GM08714 (cell line): Measurements from ENCODE around the gene TRABD.

ENCODE experiments used
- H3K4me3 ChIP-seq: fragments of 200-500 bp; sonication (Bioruptor generic); 2 replicates; pipeline ENCODE4 v1.5.1; 2014; ENCODE audit warnings: mild to moderate bottlenecking, low read length, inconsistent platforms
- ZNF274 ChIP-seq: IDR thresholded peaks from 2 replicates; pipeline ENCODE4 v1.6.1; 2012; ENCODE audit warnings: mild to moderate bottlenecking, low read depth, low read length

TRABD gene

GRCh38 chr22:50148166-50148500 lies 37.6 kb upstream of the TRABD start:
- TF ChIP-seq ZNF274: no peak
- H3K4me3 ChIP-seq: no peak overlapping the region

DNA sequence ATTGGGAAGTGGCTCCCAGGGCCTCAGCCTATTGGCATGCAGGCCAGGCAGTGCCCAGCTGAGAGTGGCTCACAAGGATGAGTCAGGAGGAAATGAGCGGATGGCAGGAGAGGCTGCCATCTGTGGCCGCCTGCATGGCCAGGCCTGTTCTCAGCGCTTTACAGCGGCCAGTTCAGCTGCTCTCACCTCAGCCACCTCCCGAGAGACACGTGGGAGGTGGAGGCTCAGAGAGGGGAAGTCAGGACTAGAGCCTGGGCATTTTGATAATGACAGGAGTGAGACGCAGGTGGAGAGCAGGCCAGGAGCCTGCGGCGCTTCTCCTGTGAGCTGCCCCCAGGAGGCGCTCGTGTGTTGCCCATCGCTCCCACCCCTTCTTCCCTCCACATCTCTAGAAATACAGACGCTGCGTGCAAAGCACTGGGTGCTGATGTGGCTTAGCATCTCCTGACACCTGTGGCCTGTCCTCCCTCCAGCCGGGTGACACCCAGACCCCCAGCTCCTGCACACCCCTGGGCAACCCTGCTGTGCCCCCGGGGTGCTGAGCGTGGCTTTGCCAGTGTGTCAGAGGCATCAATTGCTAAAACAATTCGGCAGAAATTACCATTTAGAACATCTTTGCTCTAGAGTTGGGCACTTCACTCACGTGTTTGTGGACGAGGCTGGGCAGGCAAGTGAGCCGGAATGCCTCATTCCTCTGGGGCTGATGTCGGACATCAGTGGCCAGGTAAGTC lies 36.6 kb upstream of the TRABD start:
- no peak overlapping the region for H3K4me3 ChIP-seq
- no peak for TF ChIP-seq ZNF274

GRCh38 chr22:50150161-50151129 lies 35.3 kb upstream of the TRABD start:
- no peak overlapping the region for H3K4me3 ChIP-seq
- no peak for TF ChIP-seq ZNF274

GRCh38 chr22:50151571-50152537 lies 33.9 kb upstream of the TRABD start:
- TF ChIP-seq ZNF274: no peak
- no peak overlapping the region for H3K4me3 ChIP-seq

- no peak overlapping the region for H3K4me3 ChIP-seq
- no peak for TF ChIP-seq ZNF274
These were observed 32.5 kb upstream of the TRABD start for GRCh38 chr22:50153056-50153755.

DNA sequence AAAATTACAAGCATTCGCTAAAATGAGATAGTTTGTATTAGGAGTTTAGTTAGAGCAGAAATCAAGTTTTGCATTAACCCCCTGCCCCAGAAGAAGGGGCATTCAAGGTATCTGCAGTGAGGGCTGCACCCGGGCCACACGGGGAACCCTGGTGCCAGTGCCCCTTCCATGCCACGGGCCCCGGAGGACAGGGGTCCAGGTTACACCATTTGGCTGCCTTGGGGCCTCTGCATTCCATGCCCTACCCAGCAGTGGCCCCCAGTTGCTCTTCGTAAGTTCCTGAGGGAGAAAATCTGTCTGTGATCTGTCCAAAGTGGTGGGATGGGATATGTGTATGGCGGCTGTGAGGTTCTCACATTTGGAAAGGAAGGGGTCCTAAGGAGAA lies 32.0 kb upstream of the TRABD start:
- TF ChIP-seq ZNF274: no peak
- H3K4me3 ChIP-seq: no peak overlapping the region

- TF ChIP-seq ZNF274: no peak
- H3K4me3 ChIP-seq: no peak overlapping the region
These were observed 27.9 kb upstream of the TRABD start for GRCh38 chr22:50157709-50158375.

GRCh38 chr22:50160947-50161346 lies 24.8 kb upstream of the TRABD start:
- TF ChIP-seq ZNF274: no peak
- no peak overlapping the region for H3K4me3 ChIP-seq

DNA sequence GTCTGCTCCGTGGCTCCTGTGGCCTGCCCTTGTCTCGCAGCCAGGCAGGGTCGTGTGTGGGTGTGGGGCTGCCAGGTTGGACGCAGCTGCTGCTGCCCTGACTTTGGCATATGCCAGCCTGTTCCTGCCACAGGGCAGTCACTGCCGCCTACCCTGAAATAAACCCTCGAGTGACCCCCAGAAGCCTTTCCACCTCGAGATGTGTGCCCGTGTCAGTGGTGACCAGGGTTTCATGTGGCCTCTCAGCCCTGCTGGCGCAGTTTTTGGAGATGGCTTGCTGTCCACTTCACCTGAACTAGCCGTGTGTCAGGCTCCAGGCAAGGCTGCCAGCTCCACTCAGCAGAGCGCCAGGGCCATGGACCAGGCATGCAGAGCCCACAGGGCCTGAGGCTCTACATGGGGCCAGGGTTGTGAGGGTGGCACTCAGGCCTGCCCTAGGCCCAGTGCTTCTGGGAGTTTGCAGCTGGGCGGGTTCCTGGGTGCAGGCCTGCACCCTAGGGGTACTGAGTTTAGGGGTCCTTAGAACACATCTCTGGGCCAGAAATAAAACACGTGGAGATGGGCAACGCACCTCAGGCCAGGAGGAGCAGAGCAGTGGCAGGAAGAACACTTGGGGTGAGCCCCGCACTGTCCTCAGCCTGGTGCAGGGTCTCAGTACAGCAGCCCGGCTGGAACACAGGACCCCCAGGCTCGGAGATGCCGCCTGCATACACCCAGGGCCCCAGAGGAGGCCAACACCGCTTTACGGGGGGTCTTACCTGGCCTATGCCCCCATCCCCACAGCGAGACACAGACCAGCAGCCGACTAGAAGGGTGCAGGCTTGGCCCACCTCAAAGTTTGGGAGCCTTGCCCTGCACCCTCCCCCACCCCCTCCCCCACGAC lies 24.0 kb upstream of the TRABD start:
- TF ChIP-seq ZNF274: no peak
- H3K4me3 ChIP-seq: no peak overlapping the region

DNA sequence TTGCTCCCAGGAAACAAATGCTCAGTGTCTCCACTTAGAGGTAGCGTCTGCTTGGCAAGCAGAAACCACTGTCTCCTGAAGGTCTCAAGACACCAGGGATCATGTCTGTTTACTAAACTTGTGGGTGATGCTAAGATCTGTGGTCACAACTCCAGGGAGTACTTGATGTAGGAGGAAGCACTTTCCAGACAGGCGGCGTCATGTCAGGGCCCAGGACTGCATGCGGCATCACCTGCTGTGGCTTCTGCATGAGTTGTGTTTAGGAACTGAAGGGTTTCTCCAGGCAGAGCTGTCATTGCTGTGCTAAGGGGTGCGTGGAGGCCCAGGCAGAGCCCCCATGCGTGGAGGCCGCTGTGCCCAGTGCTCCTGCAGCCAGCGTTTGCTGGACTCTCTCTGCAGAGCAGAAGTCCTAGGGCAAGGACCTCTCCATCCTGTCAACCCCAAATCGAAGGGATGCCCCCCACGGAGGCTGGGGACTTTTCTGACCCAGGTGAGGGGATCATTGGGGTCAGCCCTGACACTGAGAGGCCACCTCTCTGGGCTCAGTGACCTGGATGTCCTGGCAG lies 23.2 kb upstream of the TRABD start:
- no peak overlapping the region for H3K4me3 ChIP-seq
- no peak for TF ChIP-seq ZNF274

DNA sequence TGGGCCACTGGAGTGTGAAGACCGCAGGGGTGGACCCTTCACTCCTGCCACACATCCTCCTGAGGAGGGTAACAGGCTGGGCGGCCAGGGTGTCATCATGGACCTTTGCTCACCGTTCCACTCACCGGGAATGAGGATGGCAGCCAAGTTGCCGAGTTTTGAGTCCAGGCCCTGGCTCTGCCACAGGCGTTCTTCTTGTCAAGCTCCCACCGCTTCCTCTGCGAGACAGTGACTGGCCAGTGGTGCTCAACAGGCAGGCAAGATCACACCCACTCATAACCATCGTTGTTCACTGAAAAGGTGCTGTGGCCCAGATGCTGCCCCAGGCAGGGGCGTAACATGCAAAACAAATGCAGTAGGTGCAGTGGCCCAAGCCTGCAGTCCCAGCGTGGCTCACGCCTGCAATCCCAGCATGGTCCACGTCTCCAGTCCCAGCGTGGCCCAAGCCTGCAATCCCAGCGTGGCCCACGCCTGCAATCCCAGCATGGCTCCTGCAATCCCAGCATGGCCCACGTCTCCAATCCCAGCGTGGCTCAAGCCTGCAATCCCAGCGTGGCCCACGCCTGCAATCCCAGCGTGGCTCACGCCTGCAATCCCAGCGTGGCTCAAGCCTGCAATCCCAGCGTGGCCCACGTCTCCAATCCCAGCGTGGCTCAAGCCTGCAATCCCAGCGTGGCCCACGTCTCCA lies 20.1 kb upstream of the TRABD start:
- H3K4me3 ChIP-seq: no peak overlapping the region
- TF ChIP-seq ZNF274: no peak
